HepG2 (cell line): Measurements from ENCODE around the gene CLTCL1. TPM values are rescaled to one million over a fixed set of nuclear protein-coding genes. Genes with fewer than 3 reads are reported as not detected.

Experiments
- CEBPG ChIP-seq: IDR thresholded peaks from 2 replicates; pipeline ENCODE4 v1.6.1; 2016
- HNF4A ChIP-seq: sonication (generic); formaldehyde crosslinking; IDR thresholded peaks from 2 replicates; pipeline ENCODE4 v1.4.0; 2020; ENCODE audit warnings: missing genetic modification reagents
- IKZF4 ChIP-seq: sonication (generic); formaldehyde crosslinking; IDR thresholded peaks from 2 replicates; pipeline ENCODE4 v1.5.1; 2020; ENCODE audit warnings: borderline replicate concordance, mild to moderate bottlenecking, low read depth, missing genetic modification reagents; ENCODE audit errors: not compliant biosample characterization
- KAT2B ChIP-seq: fragments of 150-350 bp; IDR thresholded peaks from 2 replicates; pipeline ENCODE4 v1.6.1; 2014; ENCODE audit warnings: low read depth, low read length, borderline replicate concordance
- NFE2L1 ChIP-seq: sonication (generic); formaldehyde crosslinking; IDR thresholded peaks from 2 replicates; pipeline ENCODE4 v1.4.0; 2020; ENCODE audit warnings: missing genetic modification reagents, mild to moderate bottlenecking, borderline replicate concordance
- POLR2A ChIP-seq, 2 experiments: IDR thresholded peaks; 2 replicates each; pipeline ENCODE4 v1.6.1; 2011; ENCODE audit warnings: low read depth in 2 of 2, low read length in 2 of 2, mild to moderate bottlenecking in 1 of 2, moderate library complexity in 1 of 2; ENCODE audit not compliant: insufficient read depth in 1 of 2
- RAD21 ChIP-seq: fragments of 450-650 bp; formaldehyde crosslinking; IDR thresholded peaks from 2 replicates; pipeline ENCODE4 v1.5.0; 2020; ENCODE audit warnings: mild to moderate bottlenecking
- RBM39 ChIP-seq: fragments of 200-400 bp; formaldehyde crosslinking; IDR thresholded peaks from one replicate; pipeline ENCODE4 v1.6.1; 2018; ENCODE audit warnings: antibody characterized with exemption, mild to moderate bottlenecking, low read depth, low read length; ENCODE audit not compliant: poor library complexity, severe bottlenecking
- RNF2 ChIP-seq: fragments of 450-650 bp; conservative IDR thresholded peaks from 2 replicates; pipeline ENCODE4 v1.6.1; 2016; ENCODE audit warnings: low read depth
- SCMH1 ChIP-seq: sonication (generic); formaldehyde crosslinking; IDR thresholded peaks from 2 replicates; pipeline ENCODE4 v1.9.0; 2021; ENCODE audit warnings: missing genetic modification reagents, mild to moderate bottlenecking, borderline replicate concordance
- SMAD9 ChIP-seq: sonication (generic); formaldehyde crosslinking; IDR thresholded peaks from 2 replicates; pipeline ENCODE4 v1.5.1; 2020; ENCODE audit warnings: mild to moderate bottlenecking, missing genetic modification reagents
- ZFP36L2 ChIP-seq: sonication (generic); formaldehyde crosslinking; IDR thresholded peaks from 2 replicates; pipeline ENCODE4 v1.4.0; 2020; ENCODE audit warnings: missing genetic modification reagents
- ZMYM4 ChIP-seq: sonication (generic); formaldehyde crosslinking; IDR thresholded peaks from 2 replicates; pipeline ENCODE4 v1.8.1; 2023; ENCODE audit warnings: mild to moderate bottlenecking, missing genetic modification reagents
- ZNF160 ChIP-seq: sonication (generic); formaldehyde crosslinking; IDR thresholded peaks from 2 replicates; pipeline ENCODE4 v1.8.0; 2022; ENCODE audit warnings: mild to moderate bottlenecking, inconsistent platforms, missing genetic modification reagents
- ZNF260 ChIP-seq: sonication (generic); formaldehyde crosslinking; IDR thresholded peaks from 2 replicates; pipeline ENCODE4 v1.4.0; 2020; ENCODE audit warnings: missing genetic modification reagents, low read depth, mild to moderate bottlenecking, borderline replicate concordance
- ZNF510 ChIP-seq: sonication (generic); formaldehyde crosslinking; IDR thresholded peaks from 2 replicates; pipeline ENCODE4 v1.4.0; 2020; ENCODE audit warnings: low read depth, mild to moderate bottlenecking, missing genetic modification reagents
- ZNF550 ChIP-seq: sonication (generic); formaldehyde crosslinking; IDR thresholded peaks from 2 replicates; pipeline ENCODE4 v1.4.0; 2020; ENCODE audit warnings: mild to moderate bottlenecking, missing genetic modification reagents, borderline replicate concordance
- ZNF761 ChIP-seq: sonication (generic); formaldehyde crosslinking; conservative IDR thresholded peaks from 2 replicates; pipeline ENCODE4 v1.4.0; 2020; ENCODE audit warnings: mild to moderate bottlenecking, missing genetic modification reagents
- ZNF790 ChIP-seq: sonication (generic); formaldehyde crosslinking; IDR thresholded peaks from 2 replicates; pipeline ENCODE4 v1.8.0; 2022; ENCODE audit warnings: missing genetic modification reagents, mild to moderate bottlenecking, borderline replicate concordance
- ZNF850 ChIP-seq: sonication (generic); formaldehyde crosslinking; conservative IDR thresholded peaks from 2 replicates; pipeline ENCODE4 v1.9.0; 2021; ENCODE audit warnings: mild to moderate bottlenecking, missing genetic modification reagents
- ZNF878 ChIP-seq: sonication (generic); formaldehyde crosslinking; IDR thresholded peaks from 2 replicates; pipeline ENCODE4 v1.8.1; 2023; ENCODE audit warnings: mild to moderate bottlenecking, missing genetic modification reagents, moderate library complexity
- polyA plus RNA-seq, 8 experiments: library from polyadenylated mRNA; depleted of rRNA in 3 of 8; stranded (reverse) in 7 of 8; unstranded in 1 of 8; fragments of >200 nt; fragmentation: Illumina TruSeq in 4 of 8; extraction: Trizol in 4 of 8; gene quantifications; 2 replicates each; pipeline versions ENCODE4 v1.2.1 to v1.2.3, GENCODE V29; 2011 to 2016; ENCODE audit warnings: low read depth in 4 of 8, missing spikeins in 1 of 8, mixed read lengths in 1 of 8; ENCODE audit not compliant: insufficient read depth in 1 of 8
- total RNA-seq, 5 experiments: library from RNA; depleted of rRNA; stranded (reverse); fragments of >200 nt; fragmentation: Illumina TruSeq; extraction: Trizol; gene quantifications; 2 replicates each; pipeline ENCODE4 v1.2.3, GENCODE V29; 2016; ENCODE audit warnings: low read depth in 1 of 5
- TF ChIP-seq, protein P1 (sequence below): IDR thresholded peaks from 2 replicates; pipeline ENCODE4 v1.6.1; 2018; ENCODE audit warnings: missing genetic modification reagents, mild to moderate bottlenecking, missing compliant biosample characterization
- TF ChIP-seq, protein P2 (sequence below): sonication (generic); formaldehyde crosslinking; IDR thresholded peaks from 2 replicates; pipeline ENCODE4 v1.4.0; 2020; ENCODE audit warnings: mild to moderate bottlenecking, missing genetic modification reagents
- TF ChIP-seq, protein P3 (sequence below): sonication (generic); formaldehyde crosslinking; IDR thresholded peaks from 2 replicates; pipeline ENCODE4 v1.5.0; 2020; ENCODE audit warnings: missing genetic modification reagents, mild to moderate bottlenecking, borderline replicate concordance

Gene CLTCL1
- total and polyA plus RNA-seq, 2 of the 13 experiments (the other 11 are each of a cell fraction or from before 2014, with no cell fraction given): 8.1 to 10.9 TPM

DNA sequence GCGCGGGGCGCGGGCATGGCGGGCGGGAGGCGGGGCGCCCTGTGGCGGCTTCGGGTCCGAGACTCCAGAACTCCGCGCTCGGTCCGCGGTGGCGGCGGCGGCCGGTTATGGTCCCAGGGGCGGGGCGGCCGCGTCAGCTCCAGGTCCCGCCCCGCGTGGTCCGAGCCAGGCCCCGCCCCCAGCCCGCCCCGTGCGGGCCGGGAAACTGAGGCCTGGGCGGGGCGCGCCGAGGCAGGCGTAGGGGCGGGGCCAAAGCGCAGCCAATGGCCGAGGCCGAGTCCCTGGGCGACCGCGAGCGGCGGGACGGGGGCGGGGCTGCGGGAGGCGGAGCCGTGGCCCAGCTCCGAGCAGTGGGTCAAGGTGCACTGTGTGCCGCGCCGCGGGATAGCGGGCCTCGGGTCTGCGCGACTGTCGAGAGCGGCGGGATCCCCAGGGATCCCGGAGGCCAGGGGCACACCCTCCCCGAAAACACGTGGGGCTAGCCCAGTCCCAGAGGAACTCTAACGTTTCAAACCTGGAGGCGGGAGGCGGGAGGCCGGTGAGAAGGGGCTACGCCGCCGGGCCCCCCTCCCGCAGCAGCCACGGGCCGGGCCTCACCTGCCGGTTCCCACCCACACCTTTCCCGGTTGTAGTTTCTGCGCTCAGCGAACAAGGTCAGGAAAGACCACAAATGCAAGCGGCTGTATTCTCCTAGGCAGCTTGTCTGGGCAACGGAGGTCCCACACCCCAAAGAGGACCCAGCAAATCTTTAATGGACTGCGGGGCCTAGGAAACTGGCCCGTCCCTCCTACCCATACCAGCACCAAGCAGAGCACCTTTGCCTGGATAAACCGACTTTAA, 112.6 kb downstream of the CLTCL1 start, which contains the start of gene SLC25A1 (continued):
- TF ChIP-seq ZNF160 (CRISPR knock-in tag) (0 out of 2 replicates have a peak, but pooled peaks have one; percentile 52), SMAD9 (CRISPR knock-in tag) (no peak), ZNF850 (CRISPR knock-in tag) (no peak), ZNF790 (CRISPR knock-in tag) (no peak; the same call in 1 of the 2 replicates), ZFP36L2 (CRISPR knock-in tag) (no peak), NFE2L1 (CRISPR knock-in tag) (no peak), RAD21 (CRISPR knock-in tag) (no peak; the same call in 1 of the 2 replicates), SCMH1 (CRISPR knock-in tag) (no peak), HNF4A (CRISPR knock-in tag) (peak; percentile 78), POLR2A (IDR thresholded peaks at IDR 0.05; ENCODE audit: insufficient read depth in 1 of 2, low read depth in 2 of 2, low read length in 2 of 2) (peak in 1 of 2 experiments; percentile 93; a peak in 2 of 4 replicates), IKZF4 (CRISPR knock-in tag) (no peak), ZNF878 (CRISPR knock-in tag) (no peak), RNF2 (0 out of 2 replicates have a peak, but pooled peaks have one; percentile 36), KAT2B (no peak), ZNF510 (CRISPR knock-in tag) (no peak), ZNF761 (no peak), RBM39 (no peak), CEBPG (CRISPR knock-in tag) (no peak), ZMYM4 (peak; percentile 26), ZNF550 (CRISPR knock-in tag) (no peak), ZNF260 (CRISPR knock-in tag) (no peak)
- TF ChIP-seq, protein P1, sequence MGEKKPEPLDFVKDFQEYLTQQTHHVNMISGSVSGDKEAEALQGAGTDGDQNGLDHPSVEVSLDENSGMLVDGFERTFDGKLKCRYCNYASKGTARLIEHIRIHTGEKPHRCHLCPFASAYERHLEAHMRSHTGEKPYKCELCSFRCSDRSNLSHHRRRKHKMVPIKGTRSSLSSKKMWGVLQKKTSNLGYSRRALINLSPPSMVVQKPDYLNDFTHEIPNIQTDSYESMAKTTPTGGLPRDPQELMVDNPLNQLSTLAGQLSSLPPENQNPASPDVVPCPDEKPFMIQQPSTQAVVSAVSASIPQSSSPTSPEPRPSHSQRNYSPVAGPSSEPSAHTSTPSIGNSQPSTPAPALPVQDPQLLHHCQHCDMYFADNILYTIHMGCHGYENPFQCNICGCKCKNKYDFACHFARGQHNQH: peak; percentile 12; the same call in 1 of the 2 replicates
- TF ChIP-seq, protein P2, sequence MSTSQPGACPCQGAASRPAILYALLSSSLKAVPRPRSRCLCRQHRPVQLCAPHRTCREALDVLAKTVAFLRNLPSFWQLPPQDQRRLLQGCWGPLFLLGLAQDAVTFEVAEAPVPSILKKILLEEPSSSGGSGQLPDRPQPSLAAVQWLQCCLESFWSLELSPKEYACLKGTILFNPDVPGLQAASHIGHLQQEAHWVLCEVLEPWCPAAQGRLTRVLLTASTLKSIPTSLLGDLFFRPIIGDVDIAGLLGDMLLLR (CRISPR knock-in tag): peak; percentile 68; the same call in 1 of the 2 replicates
- TF ChIP-seq, protein P3, sequence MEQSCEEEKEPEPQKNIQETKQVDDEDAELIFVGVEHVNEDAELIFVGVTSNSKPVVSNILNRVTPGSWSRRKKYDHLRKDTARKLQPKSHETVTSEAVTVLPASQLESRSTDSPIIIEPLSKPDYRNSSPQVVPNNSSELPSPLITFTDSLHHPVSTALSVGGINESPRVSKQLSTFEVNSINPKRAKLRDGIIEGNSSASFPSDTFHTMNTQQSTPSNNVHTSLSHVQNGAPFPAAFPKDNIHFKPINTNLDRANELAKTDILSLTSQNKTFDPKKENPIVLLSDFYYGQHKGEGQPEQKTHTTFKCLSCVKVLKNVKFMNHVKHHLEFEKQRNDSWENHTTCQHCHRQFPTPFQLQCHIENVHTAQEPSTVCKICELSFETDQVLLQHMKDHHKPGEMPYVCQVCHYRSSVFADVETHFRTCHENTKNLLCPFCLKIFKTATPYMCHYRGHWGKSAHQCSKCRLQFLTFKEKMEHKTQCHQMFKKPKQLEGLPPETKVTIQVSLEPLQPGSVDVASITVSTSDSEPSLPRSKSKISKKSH (CRISPR knock-in tag): peak; percentile 20; the same call in 1 of the 2 replicates
